Retinal pigment epithelial cell (primary cell): Measurements from ENCODE around the gene LYZL4.

Source experiments
- DNase-seq: peaks from one replicate; pipeline ENCODE4 v3.0.0-alpha.2; 2010; ENCODE audit warnings: low read depth
- H3K4me3 ChIP-seq: 2 replicates; pipeline ENCODE4 v1.5.1; 2011; ENCODE audit warnings: mild to moderate bottlenecking, low read length, control low read depth, moderate library complexity
- CTCF ChIP-seq: conservative IDR thresholded peaks from 2 replicates; pipeline ENCODE4 v1.5.1; 2011; ENCODE audit warnings: low read depth, low read length, control low read depth, inconsistent platforms

LYZL4 gene

DNA sequence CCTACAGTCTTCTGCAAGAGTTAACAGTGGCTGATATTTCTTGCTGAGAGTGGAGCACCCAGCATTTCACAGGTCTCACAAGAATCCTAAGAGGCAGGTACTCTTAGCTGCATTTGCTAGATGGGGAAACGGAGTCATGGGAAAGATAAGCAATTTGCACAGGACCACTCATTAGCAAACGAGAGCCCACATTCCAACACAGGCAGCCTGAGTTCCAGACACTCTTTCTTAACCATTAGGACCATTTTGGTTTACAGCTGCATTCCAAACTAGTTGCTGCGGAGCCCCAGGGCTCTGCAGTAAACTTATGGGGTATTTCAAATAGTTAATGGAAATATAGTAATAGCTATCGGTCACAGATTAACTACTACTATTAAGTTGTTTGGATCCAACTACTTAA, 42.5 kb downstream of the LYZL4 start:
- no peak for TF ChIP-seq CTCF
- H3K4me3 ChIP-seq = no peak overlapping the region
- DNase-seq = no peak

DNA sequence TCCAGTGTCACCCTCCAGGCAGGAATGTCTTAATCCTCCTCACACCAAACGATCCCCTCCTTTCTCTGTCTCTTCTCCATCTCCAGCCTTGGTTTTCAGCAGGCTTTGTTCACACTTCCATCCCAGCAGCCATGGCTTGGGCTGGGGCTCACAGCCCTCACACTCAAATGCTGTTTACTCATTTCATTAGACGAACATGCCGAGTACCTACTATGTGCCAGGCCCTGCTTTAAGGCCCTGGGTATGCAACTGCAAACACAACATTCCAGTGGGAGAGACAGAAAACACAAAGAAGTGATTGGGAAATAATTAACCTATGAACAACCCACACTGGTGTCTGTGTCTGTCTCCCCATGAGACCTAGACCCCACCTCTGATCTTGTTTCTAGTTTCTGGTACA, 43.9 kb downstream of the LYZL4 start:
- no peak for DNase-seq
- TF ChIP-seq CTCF = no peak
- no peak overlapping the region for H3K4me3 ChIP-seq

DNA sequence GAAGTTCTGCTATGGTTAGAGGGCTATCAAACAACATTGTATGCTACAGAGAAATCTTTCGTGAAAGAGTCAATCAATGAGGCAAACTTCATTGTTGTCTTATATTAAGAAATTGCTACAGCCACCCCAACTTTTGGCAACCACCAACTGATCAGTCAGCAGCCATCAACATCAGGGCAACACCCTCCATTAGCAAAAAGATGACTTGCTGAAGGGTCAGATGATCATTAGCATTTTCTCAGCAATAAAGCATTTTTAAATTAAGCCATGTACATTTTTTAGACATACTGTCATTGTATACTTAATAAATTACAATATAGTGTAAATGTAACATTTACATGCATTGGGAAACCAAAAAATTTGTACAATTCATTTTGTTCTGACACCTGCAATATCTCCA, 53.1 kb downstream of the LYZL4 start:
- TF ChIP-seq CTCF = no peak
- no peak for DNase-seq
- H3K4me3 ChIP-seq = no peak overlapping the region

DNA sequence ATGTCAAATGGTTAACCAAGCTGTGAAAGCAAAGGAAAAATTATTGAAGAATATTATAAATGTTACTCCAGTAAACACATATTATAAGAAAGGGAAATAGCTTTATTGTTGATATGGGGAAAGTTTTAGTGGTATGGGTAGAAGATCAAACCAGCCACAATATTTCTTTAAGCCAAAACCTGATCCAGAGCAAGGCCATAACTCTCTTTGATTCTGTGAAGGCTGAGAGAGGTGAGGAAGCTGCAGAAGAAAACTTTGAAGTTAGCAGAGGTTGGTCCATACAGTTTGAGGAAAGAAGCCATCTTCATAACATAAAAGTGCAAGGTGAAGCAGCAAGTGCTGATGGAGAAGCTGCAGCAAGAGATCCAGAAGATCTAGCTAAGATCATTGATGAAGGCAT, 54.8 kb downstream of the LYZL4 start:
- no peak for DNase-seq
- no peak for TF ChIP-seq CTCF

GRCh38 chr3:42353631-42354030, 56.8 kb downstream of the LYZL4 start:
- DNase-seq = no peak
- TF ChIP-seq CTCF = no peak
- H3K4me3 ChIP-seq = no peak overlapping the region

More for the DNA sequence above, 54.8 kb downstream of the LYZL4 start:
- H3K4me3 ChIP-seq = no peak overlapping the region

- no peak overlapping the region for H3K4me3 ChIP-seq
- no peak for TF ChIP-seq CTCF
- peak; percentile 40 for DNase-seq
These were observed 59.2 kb downstream of the LYZL4 start for GRCh38 chr3:42351207-42351606.

DNA sequence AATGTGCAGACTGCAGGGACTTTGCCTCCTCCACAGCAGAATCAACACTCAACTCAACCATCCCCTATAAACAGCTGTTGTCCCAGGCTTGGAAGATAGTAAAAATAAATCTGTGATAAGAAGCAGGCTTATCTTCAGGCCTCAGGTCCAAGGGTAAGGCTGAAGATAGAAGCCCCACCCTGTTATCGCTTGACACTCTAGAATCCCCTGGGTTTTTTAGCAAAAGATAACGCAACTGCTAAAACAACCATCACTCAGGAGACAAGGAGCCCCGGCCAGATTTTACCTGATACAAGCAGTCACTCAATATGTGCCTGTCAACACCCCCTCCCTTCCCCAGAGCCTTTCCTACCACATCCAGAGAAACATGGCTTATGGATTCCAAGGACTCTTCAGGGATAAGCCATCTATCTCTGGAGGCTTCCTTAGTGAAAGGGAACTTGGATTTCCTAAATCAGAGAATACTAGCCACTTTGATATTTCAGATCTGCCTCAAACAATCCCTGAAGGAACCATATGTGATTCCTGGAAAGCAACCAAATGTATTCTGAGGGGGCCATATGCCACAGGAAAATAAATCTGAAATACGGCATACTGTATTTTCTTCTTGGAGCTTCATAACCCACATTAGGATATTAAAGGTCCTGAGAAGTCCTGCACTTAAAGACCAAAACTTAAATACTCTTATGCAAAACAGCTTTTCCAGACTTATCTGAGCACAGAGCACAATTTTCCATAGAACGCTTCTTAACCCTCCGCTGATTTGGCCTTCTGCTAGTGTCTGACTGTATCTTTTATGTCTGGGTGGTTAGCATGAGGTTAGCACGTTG, 60.4 kb downstream of the LYZL4 start:
- no peak for DNase-seq
- no peak overlapping the region for H3K4me3 ChIP-seq
- TF ChIP-seq CTCF = no peak
